GM21528 (cell line): ENCODE measurements around the gene TLL2.

Source experiments
- ATAC-seq: cut with Tn5 transposase; IDR thresholded peaks from one replicate; pipeline ENCODE4 v1.9.1; 2021; ENCODE audit warnings: mild to moderate bottlenecking, moderate library complexity; ENCODE audit not compliant: unreplicated experiment, low FRiP score

The TLL2 gene

GRCh38 chr10:96369890-96370583 lies 143.7 kb downstream of the TLL2 start:
- ATAC-seq: no peak

GRCh38 chr10:96368971-96369370 lies 144.8 kb downstream of the TLL2 start:
- no peak for ATAC-seq

- ATAC-seq: no peak
Observed at GRCh38 chr10:96367470-96367869, 146.3 kb downstream of the TLL2 start.

- no peak for ATAC-seq
Observed at GRCh38 chr10:96366508-96366907, 147.2 kb downstream of the TLL2 start.

GRCh38 chr10:96365571-96365970 lies 148.2 kb downstream of the TLL2 start:
- no peak for ATAC-seq

- no peak for ATAC-seq
Observed at GRCh38 chr10:96360766-96361165, 153.0 kb downstream of the TLL2 start.

GRCh38 chr10:96360331-96360730 lies 153.4 kb downstream of the TLL2 start:
- ATAC-seq: no peak

GRCh38 chr10:96359616-96360015 lies 154.1 kb downstream of the TLL2 start:
- ATAC-seq: no peak

GRCh38 chr10:96358851-96359540 lies 154.7 kb downstream of the TLL2 start, which contains the start of gene OPALIN:
TSS of gene OPALIN (minus strand) at chr10:96359002. CDS start at chr10:96358896, 106 bp downstream.
- no peak for ATAC-seq

GRCh38 chr10:96357038-96357620 lies 156.6 kb downstream of the TLL2 start:
- no peak for ATAC-seq

- ATAC-seq: no peak
Observed at GRCh38 chr10:96352582-96352981, 161.1 kb downstream of the TLL2 start.

GRCh38 chr10:96352027-96352426 lies 161.7 kb downstream of the TLL2 start:
- no peak for ATAC-seq

GRCh38 chr10:96346295-96346694 lies 167.4 kb downstream of the TLL2 start:
- no peak for ATAC-seq

GRCh38 chr10:96345222-96345621 lies 168.5 kb downstream of the TLL2 start:
- ATAC-seq: no peak

- ATAC-seq: no peak
Observed at GRCh38 chr10:96344178-96344577, 169.5 kb downstream of the TLL2 start.

- ATAC-seq: no peak
Observed at GRCh38 chr10:96342402-96342801, 171.3 kb downstream of the TLL2 start.

GRCh38 chr10:96341219-96342182 lies 172.2 kb downstream of the TLL2 start:
- ATAC-seq: no peak

GRCh38 chr10:96339956-96340904 lies 173.5 kb downstream of the TLL2 start:
- no peak for ATAC-seq

- no peak for ATAC-seq
Observed at GRCh38 chr10:96339383-96339782, 174.3 kb downstream of the TLL2 start.
